ENCODE results near the gene CYYR1. TPM values are rescaled to one million over a fixed set of nuclear protein-coding genes. Genes with fewer than 3 reads are reported as not detected.

CYYR1 gene
- total RNA-seq, 1 experiment from 2014 or later, result not detected

DNA sequence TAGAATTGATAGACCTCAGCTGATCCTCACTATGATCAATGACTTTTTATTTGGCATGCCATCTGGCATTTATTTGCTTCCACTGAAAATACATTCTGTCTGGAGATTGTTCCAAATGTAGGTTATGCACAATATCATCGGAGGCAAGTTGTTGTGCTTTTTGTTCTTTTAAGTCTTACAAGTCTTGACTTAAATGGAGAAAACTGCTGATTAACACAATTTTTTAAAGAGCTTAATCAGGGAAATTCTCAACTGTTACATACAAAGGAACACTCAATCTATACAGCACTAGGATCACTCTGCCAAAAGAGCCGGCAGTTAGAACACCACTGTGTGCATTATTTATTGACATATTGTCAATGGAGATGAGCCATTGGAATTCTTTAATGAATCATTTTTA is 19.2 kb downstream of the CYYR1 start:
- DNase-seq (ENCODE audit: low read depth), result no peak

GRCh38 chr21:26550326-26550725 is 22.8 kb downstream of the CYYR1 start:
- DNase-seq (ENCODE audit: low read depth), result no peak

- no peak for DNase-seq (ENCODE audit: low read depth)
These were observed 26.5 kb downstream of the CYYR1 start for GRCh38 chr21:26546446-26547097.

DNA sequence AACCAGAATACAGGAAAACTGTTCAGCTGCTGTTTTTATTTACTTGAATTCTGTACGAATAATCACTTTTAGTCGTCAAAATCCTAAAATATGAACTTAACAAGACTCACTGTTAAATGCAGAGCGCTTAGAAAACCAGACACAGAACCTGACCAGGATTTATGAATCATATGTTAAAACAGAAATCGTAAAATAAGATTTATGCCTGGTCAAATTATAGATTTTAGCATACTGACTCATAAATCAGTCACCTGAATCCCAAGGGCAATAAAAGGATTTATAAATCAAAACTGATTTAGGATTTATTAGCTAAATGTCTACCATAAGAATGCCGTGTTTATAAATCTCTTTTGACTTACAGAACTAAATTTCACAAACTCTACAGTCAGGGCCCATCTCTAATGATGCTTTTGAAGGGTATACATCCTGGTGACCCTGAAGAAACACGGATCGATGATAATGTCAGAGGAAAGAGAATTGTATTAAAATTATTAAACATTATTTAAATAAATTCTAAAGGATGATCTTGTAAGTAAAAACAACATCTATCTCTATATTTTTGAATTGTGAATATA is 28.8 kb downstream of the CYYR1 start:
- no peak for DNase-seq (ENCODE audit: low read depth)

DNA sequence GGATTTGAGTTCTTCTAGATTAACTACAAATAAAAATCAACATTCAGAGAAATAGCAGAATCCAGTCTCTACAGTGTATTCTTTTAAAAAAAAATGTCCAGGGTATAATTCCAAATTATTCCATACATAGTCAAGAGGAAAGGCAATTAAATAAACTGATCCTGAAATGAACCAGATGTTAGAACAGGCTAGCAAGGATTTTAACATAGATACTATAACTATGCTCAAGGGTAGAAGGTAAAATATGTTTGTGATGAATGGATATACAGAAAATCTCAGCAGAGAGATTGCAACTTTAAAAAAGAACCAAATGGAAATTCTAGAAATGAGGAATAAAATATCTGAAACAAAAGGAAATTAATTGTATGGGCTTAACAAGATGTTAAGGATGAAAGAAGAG is 32.4 kb downstream of the CYYR1 start:
- no peak for DNase-seq (ENCODE audit: low read depth)

DNA sequence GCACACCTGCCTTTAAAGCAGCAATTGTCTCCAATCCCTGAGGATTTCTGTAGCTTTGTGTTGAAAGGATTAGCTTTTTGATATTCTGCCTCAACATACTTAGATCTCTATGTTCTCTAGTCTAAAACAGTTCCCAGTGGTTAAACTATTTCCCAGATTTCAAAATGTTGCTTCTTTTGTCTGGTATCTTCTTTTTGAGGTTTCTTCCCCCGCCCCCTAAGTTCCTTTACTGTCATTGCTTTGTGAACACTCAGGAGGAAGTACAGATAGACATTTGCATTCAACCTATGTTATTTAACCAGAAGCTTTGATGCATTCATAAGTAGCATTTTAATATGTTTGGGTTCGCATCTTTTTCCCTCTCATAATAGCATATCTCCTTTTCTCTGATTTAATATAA is 33.5 kb downstream of the CYYR1 start:
- DNase-seq (ENCODE audit: low read depth), result no peak

- no peak for DNase-seq (ENCODE audit: low read depth)
These were observed 38.6 kb downstream of the CYYR1 start for GRCh38 chr21:26534517-26534916.

GRCh38 chr21:26532208-26532607 is 40.9 kb downstream of the CYYR1 start:
- no peak for DNase-seq (ENCODE audit: low read depth)

DNA sequence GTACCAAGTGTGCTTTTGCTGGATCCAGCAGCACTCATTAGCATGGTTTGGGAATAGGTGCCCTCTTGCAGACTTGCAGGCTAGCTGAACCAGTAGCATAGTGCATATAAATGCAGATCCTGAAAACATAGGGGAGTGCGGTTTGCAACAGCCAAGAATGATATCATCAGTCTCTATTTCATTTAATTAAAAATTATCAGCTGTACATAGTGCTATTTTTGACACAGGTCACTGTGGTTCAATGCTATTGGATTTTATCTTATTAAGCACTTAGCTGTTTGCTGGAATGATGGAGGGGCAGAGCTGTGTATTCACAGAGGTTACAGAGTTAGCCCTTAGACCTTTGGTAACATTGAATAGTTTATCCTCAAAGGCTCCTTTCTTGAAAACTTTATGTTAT is 43.6 kb downstream of the CYYR1 start:
- no peak for DNase-seq (ENCODE audit: low read depth)

DNA sequence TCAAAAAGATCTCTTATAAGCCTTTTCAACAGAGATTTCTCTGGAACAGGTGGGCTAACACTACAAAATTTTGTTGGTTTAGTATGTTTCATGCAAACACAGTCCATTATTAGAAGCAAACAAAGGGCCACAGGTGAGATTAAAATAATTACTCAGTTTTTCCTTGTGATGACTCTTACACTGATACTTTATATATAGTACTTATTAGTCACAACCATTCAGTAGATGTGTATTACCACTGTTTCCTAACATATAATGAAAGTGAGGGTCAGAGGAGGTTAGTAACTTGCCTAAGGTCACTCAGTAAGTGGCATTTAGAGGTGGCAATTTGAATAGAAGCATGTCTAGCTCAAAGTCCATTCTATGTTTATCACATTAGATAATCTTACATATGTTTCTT is 44.2 kb downstream of the CYYR1 start:
- DNase-seq (ENCODE audit: low read depth), result no peak

DNA sequence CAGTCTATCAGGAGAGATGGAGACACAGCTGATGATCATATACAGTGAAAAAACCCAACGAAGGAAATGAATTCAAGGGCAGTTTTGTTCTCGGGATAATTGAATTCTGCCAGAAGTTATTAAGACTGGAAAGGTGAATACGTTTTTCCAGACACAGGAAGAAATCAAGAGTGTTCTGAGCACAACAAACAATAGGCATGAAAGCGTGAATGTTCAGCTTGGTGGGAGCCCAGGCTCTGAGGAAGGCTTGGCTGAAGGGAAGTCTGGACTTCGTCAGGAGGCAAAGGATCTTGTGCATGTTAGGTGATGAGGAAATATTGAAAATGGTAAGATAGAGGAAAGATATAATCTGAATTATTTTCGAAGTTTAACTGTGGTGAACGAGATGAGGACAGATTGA is 50.4 kb downstream of the CYYR1 start:
- no peak for DNase-seq (ENCODE audit: low read depth)

- DNase-seq (ENCODE audit: low read depth), result no peak
These were observed 53.9 kb downstream of the CYYR1 start for GRCh38 chr21:26519142-26519541.

DNA sequence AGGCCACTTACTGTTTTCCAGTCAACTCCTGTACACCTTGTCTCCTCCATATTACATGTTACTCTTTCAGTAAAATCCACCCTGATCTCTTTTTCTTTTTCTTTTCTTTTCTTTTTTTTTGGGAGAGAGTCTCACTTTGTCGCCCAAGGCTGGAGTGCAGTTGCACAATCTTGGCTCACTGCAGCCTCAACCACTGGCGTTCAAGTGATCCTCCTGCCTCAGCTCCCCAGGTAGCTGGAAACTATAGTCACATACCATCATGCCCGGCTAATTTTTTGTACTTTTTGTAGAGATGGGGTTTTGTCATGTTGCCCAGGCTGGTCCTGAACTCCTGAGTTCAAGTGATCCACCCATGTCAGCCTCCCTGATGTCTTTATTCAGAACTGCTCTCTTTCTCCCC is 57.8 kb downstream of the CYYR1 start:
- no peak for DNase-seq (ENCODE audit: low read depth)

DNA sequence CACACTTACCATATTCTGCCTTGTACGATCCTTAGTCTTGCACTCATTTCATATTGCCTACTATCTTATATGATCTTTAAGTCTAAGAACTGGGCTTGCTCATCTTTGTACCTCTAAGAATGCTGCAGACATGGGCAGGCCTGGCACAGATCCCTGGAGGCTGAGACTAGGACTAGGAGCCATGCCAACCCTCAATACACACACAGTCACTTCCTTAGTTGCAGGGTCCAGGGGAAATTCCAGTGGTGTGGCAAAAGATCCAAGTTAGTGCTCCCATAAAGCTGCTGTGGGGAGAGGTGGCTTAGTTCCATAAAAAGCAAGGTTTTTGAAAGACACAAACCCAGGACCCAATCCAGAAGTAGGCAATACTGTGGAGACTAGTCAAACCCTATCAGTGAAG is 59.9 kb downstream of the CYYR1 start:
- peak; percentile 42 for DNase-seq (ENCODE audit: low read depth)

DNA sequence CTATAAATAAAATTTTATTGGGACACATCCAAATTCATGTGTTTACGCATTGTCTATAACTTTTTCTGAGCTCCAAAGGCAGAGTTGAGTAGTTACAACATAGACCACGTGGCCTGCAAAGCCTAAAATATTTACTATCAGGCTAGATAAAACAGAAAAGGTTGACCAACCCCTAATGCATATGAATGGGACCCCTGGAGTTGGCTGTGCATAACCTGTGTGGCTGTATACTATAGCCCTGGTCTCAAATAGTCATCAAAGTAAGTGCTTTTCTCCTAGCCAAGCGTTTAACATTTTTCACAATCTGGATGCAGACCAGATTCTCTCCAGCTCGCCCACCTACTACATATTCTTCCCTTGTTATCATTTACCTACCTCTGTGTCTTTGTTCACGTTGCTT is 60.4 kb downstream of the CYYR1 start:
- no peak for DNase-seq (ENCODE audit: low read depth)

DNA sequence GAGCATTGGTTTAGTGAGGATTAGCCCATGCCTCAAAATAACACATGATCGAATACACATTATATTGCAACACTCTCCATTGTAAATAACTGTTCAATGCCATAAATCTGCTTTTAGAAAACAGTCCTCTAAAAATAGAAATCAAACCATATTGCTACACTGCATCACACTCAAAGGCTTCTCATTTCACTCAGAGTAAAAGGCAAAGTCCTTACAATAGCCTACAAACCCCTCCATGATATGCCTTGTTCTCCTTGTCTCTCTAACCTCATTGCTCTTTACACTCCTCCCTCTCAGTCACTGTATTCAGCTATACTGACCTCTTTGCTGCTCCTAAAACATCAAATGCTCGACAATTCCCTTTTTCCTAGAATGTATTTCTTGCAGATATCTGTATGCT is 64.2 kb downstream of the CYYR1 start:
- no peak for DNase-seq (ENCODE audit: low read depth)

- peak; percentile 5 for DNase-seq (ENCODE audit: low read depth)
These were observed 66.1 kb downstream of the CYYR1 start for GRCh38 chr21:26506956-26507355.

GRCh38 chr21:26505211-26505610 is 67.9 kb downstream of the CYYR1 start:
- DNase-seq (ENCODE audit: low read depth), result no peak

GRCh38 chr21:26503414-26503813 is 69.7 kb downstream of the CYYR1 start:
- no peak for DNase-seq (ENCODE audit: low read depth)

DNA sequence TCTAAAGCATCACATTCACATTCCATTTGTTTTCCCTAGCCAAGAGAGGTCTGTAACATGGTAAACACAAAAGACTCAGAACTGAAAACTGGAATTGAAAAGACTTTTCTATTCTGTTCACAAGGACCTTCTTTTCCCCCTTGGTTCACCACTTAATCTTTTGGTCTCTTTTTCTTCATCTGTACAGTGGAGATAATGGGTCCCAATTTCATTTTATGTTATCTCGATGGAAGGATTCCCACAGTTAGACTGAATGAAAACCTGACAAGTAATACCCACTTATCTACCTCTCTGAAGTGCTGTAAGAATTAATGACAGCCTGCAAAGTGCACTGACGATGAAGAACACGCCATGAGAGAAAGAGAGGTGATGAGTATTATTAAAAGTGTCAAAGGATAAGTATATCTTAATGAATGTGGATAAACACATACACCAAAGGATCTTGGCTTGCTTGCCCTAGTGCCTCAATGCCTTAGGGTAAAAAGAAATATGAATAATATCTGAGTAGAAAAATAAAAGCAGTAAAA is 71.5 kb downstream of the CYYR1 start:
- no peak for DNase-seq (ENCODE audit: low read depth)

DNA sequence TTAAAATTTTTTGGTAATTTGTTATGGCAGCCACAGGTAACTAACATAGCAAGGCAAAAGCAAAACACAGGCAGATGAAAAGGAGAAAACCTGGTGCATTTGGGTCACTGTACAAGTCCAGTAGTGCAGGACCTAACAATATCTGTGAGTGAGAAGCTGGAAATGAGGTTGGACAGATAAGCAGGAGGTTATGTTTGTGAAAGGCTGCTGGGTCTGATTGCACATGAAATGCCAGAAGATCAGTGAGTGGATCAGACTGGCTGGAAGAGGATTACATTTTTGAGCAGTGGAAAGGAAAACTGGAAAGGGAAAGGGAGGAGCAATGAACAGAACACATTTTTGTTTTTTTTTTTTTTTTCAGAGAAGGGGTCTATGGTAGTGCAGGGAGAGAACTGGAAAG is 73.6 kb downstream of the CYYR1 start:
- DNase-seq (ENCODE audit: low read depth), result no peak

- peak; percentile 16 for DNase-seq (ENCODE audit: low read depth)
These were observed 77.7 kb downstream of the CYYR1 start for GRCh38 chr21:26495283-26495849.

DNA sequence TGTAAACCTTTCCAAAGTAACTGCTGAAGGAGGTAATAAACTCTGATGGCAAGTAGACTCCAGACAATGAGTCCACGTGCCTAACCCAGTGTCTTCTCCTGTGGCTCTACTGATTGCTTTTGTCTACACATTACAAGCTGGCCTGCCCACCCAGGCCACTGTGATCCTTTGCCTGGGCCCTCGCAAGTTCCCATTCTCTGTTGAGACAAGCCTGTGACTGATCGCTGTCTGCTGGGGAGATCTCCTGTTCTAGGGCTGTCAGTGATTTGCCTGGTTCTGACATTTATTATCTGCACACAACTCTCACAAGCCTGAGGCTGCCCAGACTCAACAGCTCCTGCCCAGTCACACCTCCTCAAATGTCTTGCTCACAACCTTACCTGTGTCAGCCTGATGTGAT is 81.4 kb downstream of the CYYR1 start:
- no peak for DNase-seq (ENCODE audit: low read depth)

DNA sequence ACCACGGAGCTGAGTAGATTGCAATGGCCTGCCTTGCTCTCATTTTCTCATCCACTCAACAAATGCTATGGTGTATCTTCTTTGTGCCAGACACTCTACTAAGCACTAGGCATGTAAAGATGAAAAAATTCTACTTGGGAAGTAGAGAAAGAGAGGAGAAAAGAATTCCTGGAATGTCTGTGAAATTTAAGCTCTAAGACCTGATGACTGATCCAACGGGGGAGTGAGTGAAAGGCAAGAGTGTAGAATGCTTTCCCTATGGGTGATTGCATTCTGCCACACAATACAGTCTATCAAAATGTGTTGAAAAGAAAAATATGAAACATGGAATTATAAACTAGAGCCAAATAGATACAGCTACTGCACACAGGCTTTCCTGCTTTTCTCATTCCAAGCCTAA is 82.3 kb downstream of the CYYR1 start:
- no peak for DNase-seq (ENCODE audit: low read depth)

Measured in M059J (cell line).